Stimulated activated CD4-positive, alpha-beta T cell treated with anti-CD3 and anti-CD28 coated beads, Interleukin-2, amount 100 ng/mL, for 4 hours (primary cell): ENCODE results near the gene DUOXA1.
"Not testable (repeated sequence)": the region's sequence is repeated elsewhere in the genome, so short reads cannot be mapped to it uniquely, and the experiment has no call there.

Source experiments
- DNase-seq: peaks from one replicate; pipeline ENCODE4 v3.0.0-alpha.2; 2020; ENCODE audit warnings: low read depth

DUOXA1 gene

DNA sequence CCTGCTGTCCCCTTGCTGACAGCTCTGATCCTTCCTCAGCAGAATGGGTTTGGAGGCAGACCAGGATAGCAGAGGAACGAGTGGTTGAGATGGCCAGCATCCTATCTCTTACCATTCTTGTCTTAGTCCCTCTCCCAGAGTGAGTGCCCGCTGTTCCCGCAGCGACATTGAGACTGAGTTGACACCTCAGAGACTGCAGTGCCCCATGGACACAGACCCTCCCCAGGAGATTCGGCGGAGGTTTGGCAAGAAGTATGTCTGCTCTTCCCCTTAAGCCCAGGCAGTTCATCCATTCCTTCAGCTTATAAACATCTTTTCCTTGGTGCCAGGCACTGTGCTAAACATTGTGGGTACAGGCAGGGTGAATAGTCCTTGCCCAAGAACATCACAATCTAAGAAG, 21.3 kb upstream of the DUOXA1 start:
- no peak for DNase-seq

DNA sequence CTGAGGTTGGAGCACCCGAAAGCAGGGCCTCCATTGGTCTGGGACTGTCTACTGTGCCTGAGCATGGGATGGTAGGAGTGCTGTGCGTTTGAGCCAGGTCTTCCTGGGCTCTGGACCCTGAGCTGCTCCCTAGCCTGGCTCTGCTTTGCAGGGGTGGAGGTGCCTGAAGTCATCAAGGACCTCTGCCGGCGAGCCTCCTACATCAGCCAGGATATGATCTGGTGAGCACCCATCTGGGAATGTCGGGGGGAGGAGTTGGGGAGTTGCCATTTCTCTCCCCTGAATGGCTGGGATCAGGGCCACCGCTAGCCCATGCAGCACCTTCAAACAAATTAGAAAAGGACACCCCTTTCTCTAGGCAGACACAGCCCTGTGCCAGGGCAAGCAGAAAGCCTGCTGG, 20.8 kb upstream of the DUOXA1 start:
- no peak for DNase-seq

DNA sequence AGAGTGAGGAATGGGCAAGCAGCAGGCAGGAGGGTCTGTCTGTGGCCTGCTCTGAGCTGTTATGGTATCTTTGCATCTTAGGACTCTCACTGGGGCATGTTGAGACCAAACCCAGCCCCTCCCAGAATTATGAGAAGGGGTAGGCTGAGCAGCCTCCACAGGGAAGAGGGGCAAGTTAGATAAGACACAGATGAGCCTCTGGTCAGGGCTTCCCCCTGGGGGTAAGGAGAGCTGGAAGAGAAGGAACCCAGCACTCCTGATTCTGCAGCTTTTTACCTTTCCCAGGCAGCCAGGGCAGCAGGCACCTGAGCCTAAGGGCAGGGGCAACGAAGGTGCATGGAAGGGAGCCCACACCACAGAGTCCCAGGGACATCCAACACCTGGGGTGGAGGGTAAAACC, 19.4 kb upstream of the DUOXA1 start:
- DNase-seq = no peak

DNA sequence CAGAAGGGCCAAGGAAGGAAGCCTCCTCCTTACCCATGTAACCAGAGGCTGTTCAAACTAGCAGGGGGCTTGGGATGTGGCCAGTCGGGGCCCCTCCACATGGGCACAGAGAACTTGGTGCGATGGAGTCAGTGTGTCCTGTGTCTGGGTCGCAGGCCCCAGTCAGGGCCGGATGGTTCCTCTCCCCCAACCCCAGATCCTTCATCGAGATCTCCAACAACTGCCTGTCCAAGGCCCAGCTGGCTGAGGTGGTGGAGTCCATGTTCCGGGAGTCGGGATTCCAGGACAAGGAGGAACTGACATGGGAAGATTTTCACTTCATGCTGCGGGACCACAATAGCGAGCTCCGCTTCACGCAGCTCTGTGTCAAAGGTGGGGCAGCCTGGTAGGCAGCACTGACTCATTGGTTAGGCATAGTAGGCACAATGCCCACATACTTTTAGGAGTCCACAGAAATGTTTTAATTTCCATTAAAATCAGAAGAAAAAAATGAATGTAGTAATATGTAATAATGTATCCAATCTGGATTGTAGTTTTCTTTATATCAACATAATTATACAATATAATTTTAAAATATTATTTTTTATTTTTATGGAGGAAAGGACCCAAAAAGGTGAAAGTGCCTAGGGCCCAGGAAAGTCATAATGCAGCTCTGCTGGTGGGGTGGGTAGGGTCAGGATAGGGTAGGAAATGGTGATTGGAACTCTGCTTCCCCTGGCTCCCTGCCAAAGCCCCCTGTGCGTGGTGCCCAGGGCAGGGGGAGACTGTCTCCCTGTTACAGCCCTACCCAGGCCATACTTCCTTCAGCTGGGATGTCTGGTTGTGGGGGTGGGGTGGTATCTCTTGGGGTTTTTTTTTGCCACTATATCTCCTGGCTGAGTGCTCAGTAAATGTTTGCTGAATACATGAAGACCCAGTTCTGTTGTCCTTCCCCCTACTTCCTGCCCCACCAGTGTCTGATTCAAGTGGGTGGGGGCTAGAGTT, 18.7 kb upstream of the DUOXA1 start:
- DNase-seq = no peak

DNA sequence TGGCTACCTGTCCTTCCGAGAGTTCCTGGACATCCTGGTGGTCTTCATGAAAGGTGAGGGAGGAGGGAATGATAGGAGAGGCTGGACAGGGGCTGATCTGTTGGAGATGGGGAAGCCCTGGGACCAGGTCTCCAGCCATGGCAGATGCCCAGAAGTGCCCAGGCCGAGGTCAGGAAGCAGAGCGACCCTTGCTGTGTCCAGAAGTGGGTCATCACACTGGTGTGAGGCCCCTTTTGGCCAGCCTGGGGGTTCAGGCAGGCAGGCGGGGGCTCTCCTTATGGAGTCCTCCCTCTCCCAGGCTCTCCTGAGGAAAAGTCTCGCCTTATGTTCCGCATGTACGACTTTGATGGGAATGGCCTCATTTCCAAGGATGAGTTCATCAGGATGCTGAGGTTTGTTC, 17.9 kb upstream of the DUOXA1 start:
- DNase-seq = no peak

DNA sequence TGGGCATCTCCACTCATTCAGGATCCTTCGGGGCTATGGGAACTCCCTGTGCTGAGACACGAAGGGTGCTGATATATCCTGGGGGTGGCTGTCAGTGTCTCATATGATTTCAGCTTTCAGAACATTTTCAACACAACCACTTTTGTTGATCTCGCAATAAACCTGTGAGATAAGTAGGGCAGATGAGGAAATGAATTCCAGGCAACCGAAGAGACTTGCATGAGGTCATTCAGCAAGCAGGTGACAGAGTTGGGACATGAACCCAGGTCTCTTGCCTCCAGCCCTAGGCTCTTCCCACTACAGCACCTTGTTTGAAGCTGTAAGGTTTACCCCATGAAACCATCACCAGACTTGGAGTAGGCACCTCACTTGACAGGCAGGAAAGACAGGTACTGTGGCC, 16.7 kb upstream of the DUOXA1 start:
- no peak for DNase-seq

DNA sequence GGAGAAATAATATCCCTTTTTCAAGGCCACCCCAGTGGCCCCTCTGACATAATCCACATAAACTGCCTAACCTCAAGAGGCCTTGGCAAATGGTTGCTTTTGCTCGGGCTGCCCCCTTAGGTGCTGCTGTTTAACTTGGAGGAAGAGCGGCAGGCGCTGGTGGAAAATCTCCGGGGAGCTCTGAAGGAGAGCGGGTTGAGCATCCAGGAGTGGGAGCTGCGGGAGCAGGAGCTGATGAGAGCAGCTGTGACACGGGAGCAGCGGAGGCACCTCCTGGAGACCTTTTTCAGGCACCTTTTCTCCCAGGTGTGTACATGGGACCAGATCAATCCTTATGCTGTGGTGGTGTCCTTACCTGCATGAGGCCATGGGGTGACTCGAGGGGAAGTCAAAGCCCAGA, 15.1 kb upstream of the DUOXA1 start:
- no peak for DNase-seq

DNA sequence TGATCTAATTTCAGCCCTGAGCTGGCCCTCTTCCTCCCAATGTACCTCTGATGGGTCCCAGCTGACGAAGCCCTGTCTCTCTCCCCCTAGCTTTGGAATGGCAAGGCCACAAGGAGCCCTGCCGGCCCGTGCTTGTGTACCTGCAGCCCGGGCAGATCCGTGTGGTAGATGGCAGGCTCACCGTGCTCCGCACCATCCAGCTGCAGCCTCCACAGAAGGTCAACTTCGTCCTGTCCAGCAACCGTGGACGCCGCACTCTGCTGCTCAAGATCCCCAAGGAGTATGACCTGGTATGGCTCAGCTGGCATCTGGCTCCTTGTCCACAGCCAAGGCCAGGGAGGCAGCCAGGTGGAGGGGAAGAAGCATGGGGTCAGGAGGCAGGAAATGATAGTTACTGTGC, 14.3 kb upstream of the DUOXA1 start:
- no peak for DNase-seq

DNA sequence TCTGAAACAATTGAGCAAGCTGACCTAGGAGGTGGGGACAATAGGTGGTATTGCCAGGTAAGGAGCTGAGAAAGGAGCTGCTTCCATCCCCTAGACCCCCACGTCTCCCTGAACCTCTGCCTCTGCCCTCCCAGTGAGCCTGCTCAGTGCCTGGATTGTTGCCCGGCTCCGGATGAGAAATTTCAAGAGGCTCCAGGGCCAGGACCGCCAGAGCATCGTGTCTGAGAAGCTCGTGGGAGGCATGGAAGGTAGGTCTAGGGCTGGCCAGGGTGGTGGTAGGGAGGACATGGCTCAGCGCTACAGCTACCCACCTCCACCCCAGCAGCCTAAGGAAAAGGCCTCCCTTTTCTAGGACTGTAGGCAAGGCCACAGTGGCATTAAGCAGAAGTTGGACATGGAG, 13.4 kb upstream of the DUOXA1 start:
- DNase-seq = no peak

DNA sequence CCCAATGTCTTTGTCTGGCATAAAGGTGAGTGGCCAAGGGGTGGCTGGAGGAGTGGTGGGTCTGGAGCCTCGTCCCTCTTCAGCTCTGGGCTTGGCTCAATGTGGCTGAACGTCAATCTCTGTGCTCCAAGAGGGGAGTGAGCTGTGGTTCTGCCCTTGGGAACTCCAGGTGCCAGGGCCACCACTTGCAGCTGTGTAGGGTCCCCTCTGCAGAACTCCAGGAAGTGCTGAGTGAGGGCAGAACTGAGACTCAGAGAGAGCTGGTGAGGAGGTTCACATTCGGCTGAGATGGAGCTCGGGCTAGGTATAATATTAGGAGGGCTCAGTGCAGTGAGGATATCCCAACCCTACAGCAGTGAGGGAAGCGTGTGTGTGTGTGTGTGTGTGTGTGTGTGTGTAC, 11.7 kb upstream of the DUOXA1 start:
- no peak for DNase-seq

DNA sequence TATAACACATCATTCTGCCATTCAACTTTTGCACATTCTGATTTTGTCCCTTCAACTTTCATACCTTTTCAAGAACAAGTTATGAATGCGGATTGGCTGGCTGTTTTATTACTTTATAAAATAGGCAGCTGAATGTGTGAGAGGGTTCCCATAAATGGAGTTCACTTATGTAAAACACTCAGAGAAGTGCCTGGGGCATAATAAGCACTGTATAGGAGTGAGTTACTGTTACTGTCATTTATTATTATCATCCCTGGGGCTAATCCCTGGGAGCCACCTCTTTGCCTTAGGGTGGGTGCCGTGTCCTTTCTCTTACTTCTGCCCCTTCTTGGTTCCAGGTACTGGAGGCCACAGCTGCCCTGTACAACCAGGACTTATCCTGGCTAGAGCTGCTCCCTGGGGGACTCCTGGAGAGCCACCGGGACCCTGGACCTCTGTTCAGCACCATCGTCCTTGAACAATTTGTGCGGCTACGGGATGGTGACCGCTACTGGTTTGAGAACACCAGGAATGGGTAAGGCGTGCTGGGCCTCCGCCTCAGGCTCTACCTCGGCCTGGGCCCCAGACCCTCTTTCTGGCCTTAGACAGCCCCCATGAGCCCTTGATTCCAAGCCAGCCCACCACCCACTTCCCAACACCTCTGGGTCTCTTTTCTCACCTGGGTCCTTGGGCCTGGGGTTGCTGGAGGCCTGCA, 11.0 kb upstream of the DUOXA1 start:
- DNase-seq = no peak

DNA sequence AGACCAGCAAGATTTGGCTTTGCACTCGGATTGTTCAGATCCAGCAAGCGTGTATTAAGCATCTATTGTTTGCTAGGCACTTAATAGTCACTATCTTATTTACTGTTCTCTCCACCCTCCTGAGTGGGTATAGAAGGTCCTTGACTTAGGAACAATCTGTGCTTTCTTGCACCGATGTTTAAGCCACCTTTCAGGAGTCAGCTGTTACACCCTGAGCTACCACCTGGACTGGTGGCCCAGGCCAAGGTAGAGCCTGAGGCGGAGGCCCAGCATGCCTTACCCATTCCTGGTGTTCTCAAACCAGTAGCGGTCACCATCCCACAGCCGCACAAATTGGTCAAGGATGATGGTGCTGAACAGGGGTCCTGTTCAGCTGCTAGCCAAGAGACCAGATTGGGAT, 10.1 kb upstream of the DUOXA1 start:
- no peak for DNase-seq

DNA sequence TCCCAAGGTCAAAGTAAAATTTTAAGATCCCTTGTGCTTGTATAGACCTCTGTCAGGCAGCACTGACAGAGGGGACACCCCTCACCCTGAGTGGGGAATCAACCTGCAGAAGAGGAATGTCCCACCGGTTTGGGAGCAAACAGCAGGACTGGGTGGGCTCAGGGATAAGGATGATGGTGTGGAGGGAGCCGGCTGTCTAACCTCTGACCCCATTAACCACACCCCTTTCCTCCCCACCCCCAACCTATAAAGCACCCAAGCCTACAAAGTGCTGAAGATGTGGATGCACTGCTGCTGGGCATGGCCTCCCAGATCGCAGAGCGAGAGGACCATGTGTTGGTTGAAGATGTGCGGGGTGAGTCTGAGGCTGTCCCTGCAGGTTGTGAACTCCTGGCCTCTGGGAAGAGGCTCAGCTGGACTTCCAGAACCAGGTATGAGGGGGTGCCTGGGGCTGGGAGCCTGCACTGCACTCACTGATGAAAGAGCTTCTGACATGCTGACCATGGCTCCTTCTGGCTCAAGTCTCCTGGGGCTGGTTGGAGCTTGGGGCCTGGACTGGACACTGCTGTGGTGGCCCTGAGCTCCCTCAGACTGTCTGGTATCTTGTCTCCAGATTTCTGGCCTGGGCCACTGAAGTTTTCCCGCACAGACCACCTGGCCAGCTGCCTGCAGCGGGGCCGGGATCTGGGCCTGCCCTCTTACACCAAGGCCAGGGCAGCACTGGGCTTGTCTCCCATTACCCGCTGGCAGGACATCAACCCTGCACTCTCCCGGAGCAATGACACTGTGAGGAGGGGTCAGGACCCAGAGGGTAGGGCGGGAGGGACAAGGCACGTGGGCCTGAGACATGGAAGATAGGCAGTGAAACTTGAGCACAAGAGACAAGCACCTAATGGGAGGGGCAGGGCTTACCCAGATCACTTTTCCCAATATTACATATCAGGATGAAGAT, 9.4 kb upstream of the DUOXA1 start:
- DNase-seq = no peak

DNA sequence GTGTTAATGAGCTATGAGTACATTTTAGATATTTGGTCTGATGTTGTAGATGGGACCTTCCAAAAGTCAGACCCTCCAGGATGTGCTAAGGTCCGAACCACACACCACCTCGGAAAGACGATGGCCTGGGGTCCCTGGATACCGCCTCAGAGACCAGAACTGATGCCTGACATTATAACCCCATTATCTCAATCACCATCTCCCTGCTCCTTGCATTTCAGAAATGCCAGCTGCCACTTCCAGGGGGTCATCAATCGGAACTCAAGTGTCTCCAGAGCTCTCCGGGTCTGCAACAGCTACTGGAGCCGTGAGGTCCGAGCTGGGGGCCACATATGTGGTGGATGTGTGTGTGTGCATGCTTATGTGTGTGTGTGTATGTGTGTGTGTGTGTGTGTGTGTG, 8.0 kb upstream of the DUOXA1 start:
- DNase-seq = no peak

DNA sequence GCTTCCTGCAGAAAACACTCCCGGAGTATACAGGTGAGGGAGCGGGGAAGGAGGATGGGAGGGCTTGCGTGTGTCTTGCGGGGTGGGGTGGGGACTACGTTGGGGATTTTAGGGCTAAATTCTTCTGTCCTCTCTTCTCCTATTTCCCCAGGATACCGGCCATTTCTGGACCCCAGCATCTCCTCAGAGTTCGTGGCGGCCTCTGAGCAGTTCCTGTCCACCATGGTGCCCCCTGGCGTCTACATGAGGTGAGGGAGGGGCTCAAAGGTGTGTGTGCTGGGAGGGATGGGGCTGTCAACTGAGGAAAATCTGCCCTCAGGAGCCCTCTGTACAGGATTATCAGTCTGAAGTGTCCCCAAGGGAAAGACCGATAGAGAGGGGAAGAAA, 6.7 kb upstream of the DUOXA1 start:
- no peak for DNase-seq

DNA sequence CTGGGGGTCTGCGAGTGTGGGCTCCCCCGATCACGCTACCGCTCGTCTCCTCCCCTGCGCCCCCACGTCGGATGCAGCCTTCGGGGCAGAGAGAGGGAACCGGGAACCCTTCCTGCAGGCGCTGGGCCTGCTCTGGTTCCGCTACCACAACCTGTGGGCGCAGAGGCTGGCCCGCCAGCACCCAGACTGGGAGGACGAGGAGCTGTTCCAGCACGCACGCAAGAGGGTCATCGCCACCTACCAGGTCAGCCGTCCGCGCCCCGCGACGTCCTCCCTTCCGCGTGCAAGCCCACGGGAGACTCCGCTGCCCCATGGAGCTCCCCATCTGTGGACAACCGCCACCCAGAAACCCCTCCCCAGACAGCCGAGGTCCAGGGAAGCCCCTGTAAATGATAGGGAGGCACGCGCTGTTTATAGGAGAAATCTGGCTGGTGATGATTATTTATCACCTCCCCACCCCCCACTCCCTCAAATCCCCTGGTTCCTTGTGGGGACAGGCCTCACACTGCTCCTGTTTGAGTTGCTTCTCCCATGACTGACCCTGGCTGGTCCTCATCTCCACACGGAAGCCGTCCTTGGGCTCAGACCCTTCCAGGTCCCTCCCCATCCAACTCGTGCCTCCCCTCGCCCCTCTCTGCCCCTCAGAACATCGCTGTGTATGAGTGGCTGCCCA, 6.2 kb upstream of the DUOXA1 start:
- DNase-seq = not testable (repeated sequence)

DNA sequence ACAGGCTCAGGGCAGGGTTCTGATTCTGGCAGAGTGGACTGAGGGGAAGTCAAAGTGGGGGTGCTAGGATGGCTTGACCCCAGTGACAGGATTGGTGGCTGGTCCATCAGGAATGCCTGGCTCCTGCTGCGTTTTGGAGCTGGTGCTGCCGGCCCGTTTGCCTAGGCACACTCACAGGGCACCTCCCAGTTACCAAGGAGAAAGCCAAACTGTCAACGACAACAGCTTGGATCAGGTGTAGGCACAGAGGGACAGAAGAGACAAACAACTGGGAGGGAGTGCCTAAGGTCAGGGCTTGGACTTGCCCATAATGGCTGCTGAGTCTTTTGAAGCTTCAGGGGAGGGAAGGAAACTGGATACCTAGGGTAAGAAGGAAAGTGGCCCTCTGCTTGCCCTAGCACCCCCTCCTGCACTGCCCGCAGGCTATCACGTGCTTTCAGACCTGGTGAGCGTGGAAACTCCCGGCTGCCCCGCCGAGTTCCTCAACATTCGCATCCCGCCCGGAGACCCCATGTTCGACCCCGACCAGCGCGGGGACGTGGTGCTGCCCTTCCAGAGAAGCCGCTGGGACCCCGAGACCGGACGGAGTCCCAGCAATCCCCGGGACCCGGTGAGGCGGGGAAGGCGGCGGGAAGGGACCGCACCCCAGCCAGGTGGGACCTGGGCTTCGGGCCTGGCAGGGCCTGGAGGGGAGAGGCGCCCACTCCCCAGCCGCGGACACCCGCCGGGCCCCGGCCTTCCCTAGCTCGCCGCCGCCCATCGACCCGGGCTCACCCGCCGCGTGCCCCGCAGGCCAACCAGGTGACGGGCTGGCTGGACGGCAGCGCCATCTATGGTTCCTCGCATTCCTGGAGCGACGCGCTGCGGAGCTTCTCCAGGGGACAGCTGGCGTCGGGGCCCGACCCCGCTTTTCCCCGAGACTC, 5.3 kb upstream of the DUOXA1 start:
- no peak for DNase-seq

DNA sequence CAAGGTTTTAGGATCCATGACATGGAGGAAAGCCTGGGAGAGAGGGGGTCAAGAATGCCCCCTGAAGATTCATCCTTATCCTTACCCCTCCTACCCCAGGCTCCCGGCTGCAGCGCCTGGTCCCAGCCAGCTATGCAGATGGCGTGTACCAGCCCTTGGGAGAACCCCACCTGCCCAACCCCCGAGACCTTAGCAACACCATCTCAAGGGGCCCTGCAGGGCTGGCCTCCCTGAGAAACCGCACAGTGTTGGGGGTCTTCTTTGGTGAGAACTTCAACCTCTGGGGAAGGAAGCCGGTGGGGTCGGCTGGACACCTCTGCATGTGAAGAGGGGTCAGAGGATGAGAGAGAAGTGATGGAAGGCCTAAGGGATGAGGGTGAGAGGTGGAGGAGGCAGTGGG, 4.4 kb upstream of the DUOXA1 start:
- DNase-seq = no peak

DNA sequence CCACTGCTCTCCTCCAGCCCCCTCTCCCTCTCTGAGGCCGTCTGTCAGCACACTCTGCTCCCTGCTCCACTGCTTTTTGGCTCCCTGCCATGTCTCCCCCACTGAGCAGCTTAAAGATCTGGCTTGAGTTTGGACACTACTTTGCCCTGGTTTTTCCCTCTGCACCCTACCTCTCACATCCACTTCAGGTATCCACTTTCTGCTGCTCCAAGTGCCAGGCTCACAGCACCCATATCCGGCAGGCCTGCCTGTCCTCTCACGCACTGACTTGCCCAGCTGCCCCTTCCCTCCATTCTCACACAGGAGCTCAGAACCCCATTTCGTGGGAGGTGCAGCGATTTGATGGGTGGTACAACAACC, 3.9 kb upstream of the DUOXA1 start:
- DNase-seq = no peak

DNA sequence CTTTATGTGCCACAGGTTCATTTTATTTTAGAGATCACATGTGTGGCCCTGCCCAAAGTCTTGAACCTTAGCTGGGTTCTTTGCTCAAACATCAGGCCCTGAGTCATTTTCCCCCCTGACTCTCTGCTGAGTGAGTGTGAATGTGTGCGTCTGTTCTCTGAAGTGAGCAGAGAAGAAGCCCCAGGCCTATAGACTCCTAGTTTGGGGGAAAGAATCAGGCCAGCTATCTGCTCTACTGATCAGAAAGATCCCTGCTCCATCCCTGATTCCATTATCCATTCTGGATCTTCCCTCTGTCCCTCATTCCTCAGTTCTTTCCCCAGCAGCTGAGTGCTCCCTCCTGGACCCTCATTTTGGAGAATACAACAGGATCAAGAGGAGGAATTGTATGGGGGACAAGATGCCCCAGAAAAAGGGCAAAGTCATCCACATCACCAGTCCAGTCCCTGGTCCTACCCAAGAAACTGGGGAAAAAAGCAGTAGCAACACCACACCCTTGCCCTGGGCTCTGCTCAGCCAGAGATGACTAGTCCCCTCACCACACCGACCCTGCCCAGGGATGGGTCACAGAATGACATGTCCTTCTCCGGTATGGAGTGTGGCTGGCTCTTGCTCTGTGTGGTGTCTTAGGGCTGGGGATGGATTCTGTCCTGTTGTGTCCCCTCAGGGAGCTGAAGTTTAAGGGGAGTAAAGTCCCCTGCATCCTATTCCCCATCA, 3.3 kb upstream of the DUOXA1 start:
- no peak for DNase-seq
